Lower leg skin (tissue), 4 donors: ENCODE measurements around the gene CCDC106. TPM values are rescaled to one million over a fixed set of nuclear protein-coding genes. Genes with fewer than 3 reads are reported as not detected.

ENCODE experiments used
- DNase-seq, 2 donors: peaks; one replicate each; pipeline ENCODE4 v3.0.0-alpha.2; 2019; ENCODE audit warnings: low spot score in 2 of 2
- H3K4me3 ChIP-seq: fragments of 200-600 bp; sonication (generic); 2 replicates; pipeline ENCODE4 v1.5.1; 2017; ENCODE audit warnings: mild to moderate bottlenecking, low read depth; ENCODE audit not compliant: poor library complexity, severe bottlenecking
- POLR2A ChIP-seq, 2 donors: fragments of 450-650 bp; IDR thresholded peaks; one replicate each; pipeline ENCODE4 v1.6.1; 2016 to 2017; ENCODE audit warnings: antibody characterized with exemption in 2 of 2, mild to moderate bottlenecking in 1 of 2, moderate library complexity in 1 of 2
- whole genome bisulfite sequencing, 2 donors: methylation state at CpG; one replicate each; pipeline ENCODE4 v1.1.5; 2018; 5-methylcytosine and 5-hydroxymethylcytosine counted together
- intact Hi-C: fragments of 100-400 bp; cut with DNase I; formaldehyde crosslinking; loops from one replicate; pipeline ENCODE4 v1.15.0; 2023; ENCODE audit warnings: low total_unique reads
- total RNA-seq, 4 donors: library from RNA; depleted of rRNA; stranded (reverse); fragments of >200 nt; gene quantifications; one replicate each; pipeline ENCODE4 v1.1.0, GENCODE V29; 2016
- TF ChIP-seq, protein P1 (sequence below), 3 donors: fragments of 450-650 bp; IDR thresholded peaks; one replicate each; pipeline ENCODE4 v1.5.1; 2016; ENCODE audit warnings: antibody characterized with exemption in 3 of 3, mild to moderate bottlenecking in 3 of 3, moderate library complexity in 2 of 3

CCDC106 gene
- total RNA-seq, 4 donors from 2014 or later: 7.9 to 10.4 (median 8.5) TPM

GRCh38 chr19:55693336-55693974 is 45.4 kb downstream of the CCDC106 start:
- peak in 1 of 2 donors; percentile 66 for DNase-seq
- 93 to 96% methylated on average over 20 of the region's 20 CpGs for WGBS, 2 donors
- H3K4me3 ChIP-seq: no peak overlapping the region
- TF ChIP-seq, protein P1, sequence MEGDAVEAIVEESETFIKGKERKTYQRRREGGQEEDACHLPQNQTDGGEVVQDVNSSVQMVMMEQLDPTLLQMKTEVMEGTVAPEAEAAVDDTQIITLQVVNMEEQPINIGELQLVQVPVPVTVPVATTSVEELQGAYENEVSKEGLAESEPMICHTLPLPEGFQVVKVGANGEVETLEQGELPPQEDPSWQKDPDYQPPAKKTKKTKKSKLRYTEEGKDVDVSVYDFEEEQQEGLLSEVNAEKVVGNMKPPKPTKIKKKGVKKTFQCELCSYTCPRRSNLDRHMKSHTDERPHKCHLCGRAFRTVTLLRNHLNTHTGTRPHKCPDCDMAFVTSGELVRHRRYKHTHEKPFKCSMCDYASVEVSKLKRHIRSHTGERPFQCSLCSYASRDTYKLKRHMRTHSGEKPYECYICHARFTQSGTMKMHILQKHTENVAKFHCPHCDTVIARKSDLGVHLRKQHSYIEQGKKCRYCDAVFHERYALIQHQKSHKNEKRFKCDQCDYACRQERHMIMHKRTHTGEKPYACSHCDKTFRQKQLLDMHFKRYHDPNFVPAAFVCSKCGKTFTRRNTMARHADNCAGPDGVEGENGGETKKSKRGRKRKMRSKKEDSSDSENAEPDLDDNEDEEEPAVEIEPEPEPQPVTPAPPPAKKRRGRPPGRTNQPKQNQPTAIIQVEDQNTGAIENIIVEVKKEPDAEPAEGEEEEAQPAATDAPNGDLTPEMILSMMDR (IDR thresholded peaks at IDR 0.05): no peak
- TF ChIP-seq POLR2A (IDR thresholded peaks at IDR 0.05): no peak
- intact Hi-C loops: no loop called here

DNA sequence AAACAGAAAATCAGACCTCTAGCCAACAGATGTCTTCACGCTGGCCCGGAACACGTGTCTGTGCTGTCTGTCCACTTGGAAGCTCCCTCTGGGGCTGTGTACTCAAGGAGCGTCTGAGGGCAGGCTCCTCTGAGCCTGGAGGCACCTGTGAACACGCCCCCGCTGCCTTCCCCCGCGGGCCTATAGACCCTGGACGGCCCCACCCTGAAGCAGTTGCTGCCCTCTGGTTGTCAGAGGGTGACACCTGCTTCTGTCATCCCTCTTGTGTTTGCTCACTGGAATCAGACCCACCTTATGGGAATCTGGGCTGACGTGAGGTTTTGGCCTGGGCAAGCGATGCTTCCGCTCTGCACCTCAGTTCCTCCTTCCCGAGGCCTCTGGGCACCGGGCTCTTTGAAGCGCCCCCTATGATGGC is 46.2 kb downstream of the CCDC106 start:
- TF ChIP-seq, protein P1 (IDR thresholded peaks at IDR 0.05): no peak
- no peak for TF ChIP-seq POLR2A (IDR thresholded peaks at IDR 0.05)
- peak in 1 of 2 donors; percentile 79 for DNase-seq

DNA sequence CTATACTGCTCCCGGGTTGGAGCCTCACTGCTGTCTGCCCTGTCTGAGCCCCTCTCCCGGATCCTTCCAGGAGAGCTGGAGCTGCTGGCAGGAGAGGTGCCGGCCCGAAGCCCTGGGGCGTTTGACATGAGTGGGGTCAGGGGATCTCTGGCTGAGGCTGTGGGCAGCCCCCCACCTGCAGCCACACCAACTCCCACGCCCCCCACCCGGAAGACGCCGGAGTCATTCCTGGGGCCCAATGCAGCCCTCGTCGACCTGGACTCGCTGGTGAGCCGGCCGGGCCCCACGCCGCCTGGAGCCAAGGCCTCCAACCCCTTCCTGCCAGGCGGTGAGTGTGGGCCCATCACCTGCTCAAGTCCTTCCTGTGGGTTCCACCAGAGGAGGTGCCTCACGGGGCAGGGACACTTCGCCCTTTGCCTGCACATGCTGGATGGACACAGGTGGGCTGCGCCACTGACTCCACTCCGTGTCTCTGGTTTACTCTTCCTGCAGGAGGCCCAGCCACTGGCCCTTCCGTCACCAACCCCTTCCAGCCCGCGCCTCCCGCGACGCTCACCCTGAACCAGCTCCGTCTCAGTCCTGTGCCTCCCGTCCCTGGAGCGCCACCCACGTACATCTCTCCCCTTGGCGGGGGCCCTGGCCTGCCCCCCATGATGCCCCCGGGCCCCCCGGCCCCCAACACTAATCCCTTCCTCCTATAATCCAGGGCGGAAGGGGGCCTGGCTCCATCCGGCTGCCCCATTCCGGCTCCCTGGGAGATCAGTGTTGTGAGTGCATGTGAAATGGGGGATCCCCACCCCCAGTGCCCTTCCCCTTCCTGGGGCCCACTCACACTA is 46.9 kb downstream of the CCDC106 start:
- H3K4me3 ChIP-seq: no peak overlapping the region
- intact Hi-C loops: no loop called here
- TF ChIP-seq POLR2A (IDR thresholded peaks at IDR 0.05): no peak
- TF ChIP-seq, protein P1 (IDR thresholded peaks at IDR 0.05): no peak
- peak in 1 of 2 donors; percentile 74 for DNase-seq
- 92 to 94% methylated on average over 27 to 29 of the region's 37 CpGs for WGBS, 2 donors

More for the DNA sequence above, 46.2 kb downstream of the CCDC106 start:
- no peak overlapping the region for H3K4me3 ChIP-seq
- intact Hi-C loops: no loop called here
- 83 to 87% methylated on average over 15 of the region's 15 CpGs for WGBS, 2 donors

- no peak for TF ChIP-seq POLR2A (IDR thresholded peaks at IDR 0.05)
- TF ChIP-seq, protein P1 (IDR thresholded peaks at IDR 0.05): no peak
- DNase-seq: peak in 1 of 2 donors; percentile 72
- WGBS, 2 donors: 85 to 90% methylated on average over 18 to 23 of the region's 23 CpGs
- no peak overlapping the region for H3K4me3 ChIP-seq
- intact Hi-C loops: no loop called here
These were observed 47.7 kb downstream of the CCDC106 start for GRCh38 chr19:55695511-55696290.

DNA sequence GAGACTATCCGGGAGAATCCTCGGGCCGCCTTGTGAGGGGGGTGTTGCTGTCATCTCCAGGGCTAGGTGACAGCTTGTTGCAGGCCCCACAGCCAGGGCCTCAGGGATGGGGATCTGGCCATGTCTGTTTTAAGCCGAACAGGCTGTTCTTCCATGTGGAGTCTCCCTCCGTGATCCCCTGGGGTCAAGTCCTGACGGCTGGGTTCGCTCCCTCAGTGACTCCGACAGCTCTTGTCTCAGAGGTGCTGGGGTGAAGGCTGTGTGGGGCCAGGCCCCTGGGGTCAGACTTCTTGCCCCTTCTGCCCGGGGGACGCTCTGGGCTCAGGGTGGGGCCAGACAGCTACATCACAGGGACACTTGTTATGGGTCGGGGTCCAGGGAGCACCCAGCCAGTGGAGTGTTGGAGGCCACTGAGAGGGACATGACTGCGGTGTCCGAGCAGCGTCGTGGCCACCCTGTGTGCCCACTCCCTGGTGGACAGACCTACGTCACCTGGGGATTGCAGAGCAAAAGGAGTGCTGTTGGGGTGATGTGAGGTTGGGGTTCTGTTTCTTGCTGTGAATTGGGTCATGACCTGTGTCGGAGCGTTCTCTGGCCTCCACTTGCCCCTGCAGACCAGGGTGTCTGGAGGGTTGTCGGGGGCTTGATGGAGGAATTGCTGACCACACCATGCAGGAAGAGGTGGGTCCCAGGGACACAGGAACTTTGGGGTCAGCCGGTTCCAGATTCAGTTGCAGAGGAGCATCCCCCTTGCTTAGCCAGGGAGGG is 48.5 kb downstream of the CCDC106 start:
- DNase-seq: peak in 1 of 2 donors; percentile 64
- H3K4me3 ChIP-seq: no peak overlapping the region
- intact Hi-C loops: no loop called here
- TF ChIP-seq, protein P1 (IDR thresholded peaks at IDR 0.05): no peak
- TF ChIP-seq POLR2A (IDR thresholded peaks at IDR 0.05): no peak
- WGBS, 2 donors: 91 to 93% methylated on average over 19 to 20 of the region's 20 CpGs
